Fibroblast of pulmonary artery (primary cell): ENCODE data around the gene MRC2.
"Not testable (repeated sequence)": the region's sequence is repeated elsewhere in the genome, so short reads cannot be mapped to it uniquely, and the experiment has no call there.

Experiments
- DNase-seq: peaks from one replicate; pipeline ENCODE4 v3.0.0-alpha.2; 2010; ENCODE audit warnings: low read depth
- H3K4me3 ChIP-seq: replicated peaks from 2 replicates; pipeline ENCODE4 v1.5.1; 2011; ENCODE audit warnings: low read depth, mild to moderate bottlenecking, control low read depth, low read length, moderate library complexity
- TF ChIP-seq, protein P1 (sequence below): IDR thresholded peaks from 2 replicates; pipeline ENCODE4 v1.5.1; 2011; ENCODE audit warnings: mild to moderate bottlenecking, control low read depth, low read length, inconsistent platforms; ENCODE audit errors: missing control alignments

MRC2 gene

DNA sequence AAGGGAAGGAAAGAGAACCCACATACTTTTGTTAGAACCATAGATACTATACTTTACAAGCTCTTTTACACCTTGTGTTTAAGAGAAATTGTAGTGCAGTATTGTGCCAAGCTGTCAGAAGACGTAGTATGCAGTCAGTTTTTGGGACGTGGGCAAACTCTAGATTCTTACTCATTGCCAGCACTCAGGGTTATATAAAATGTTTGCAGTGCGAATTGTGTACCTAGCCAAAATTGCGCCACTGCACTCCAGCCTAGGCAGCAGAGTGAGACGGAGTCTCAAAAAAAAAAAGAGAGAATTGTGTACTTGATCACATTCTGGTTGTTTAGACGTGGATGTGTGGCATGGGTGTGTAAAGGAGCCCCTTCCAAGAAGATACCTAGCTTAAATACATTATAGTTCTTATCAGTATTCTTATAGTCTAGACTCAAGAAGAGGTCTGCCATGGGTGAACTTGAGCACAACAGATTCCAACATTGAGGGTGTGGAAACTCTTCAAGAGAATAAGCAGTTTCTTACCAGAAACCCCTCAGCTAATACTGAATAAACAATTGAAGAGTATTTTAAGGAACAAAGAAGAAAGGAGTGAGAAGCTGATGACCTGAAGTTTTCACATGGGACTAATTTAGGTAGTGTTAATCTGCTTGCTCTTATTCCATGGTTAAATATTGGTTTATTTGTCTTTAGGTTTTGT, 27.4 kb upstream of the MRC2 start:
- DNase-seq, result no peak
- no peak overlapping the region for H3K4me3 ChIP-seq
- TF ChIP-seq, protein P1, sequence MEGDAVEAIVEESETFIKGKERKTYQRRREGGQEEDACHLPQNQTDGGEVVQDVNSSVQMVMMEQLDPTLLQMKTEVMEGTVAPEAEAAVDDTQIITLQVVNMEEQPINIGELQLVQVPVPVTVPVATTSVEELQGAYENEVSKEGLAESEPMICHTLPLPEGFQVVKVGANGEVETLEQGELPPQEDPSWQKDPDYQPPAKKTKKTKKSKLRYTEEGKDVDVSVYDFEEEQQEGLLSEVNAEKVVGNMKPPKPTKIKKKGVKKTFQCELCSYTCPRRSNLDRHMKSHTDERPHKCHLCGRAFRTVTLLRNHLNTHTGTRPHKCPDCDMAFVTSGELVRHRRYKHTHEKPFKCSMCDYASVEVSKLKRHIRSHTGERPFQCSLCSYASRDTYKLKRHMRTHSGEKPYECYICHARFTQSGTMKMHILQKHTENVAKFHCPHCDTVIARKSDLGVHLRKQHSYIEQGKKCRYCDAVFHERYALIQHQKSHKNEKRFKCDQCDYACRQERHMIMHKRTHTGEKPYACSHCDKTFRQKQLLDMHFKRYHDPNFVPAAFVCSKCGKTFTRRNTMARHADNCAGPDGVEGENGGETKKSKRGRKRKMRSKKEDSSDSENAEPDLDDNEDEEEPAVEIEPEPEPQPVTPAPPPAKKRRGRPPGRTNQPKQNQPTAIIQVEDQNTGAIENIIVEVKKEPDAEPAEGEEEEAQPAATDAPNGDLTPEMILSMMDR, result no peak

DNA sequence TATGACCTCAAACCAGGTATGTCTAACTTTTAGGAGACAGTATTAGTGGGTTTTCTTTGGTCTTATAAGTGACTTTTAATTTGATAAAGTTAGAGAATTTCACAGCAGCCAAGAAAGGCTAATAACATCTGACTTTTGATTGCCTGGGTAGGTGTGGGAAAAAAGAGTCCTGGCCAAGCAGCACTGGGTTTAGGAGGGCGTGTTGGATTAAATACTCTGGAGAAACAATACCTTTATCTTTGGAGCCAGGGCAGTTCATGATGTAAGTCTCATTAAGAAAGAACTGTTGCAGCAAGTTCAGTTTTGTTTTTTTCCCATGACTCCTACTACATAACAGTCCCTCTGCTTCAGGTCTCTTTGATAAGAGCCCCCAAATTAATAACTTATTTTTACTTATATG, 26.7 kb upstream of the MRC2 start:
- H3K4me3 ChIP-seq, result no peak overlapping the region
- TF ChIP-seq, protein P1, result no peak
- peak; percentile 46 for DNase-seq

DNA sequence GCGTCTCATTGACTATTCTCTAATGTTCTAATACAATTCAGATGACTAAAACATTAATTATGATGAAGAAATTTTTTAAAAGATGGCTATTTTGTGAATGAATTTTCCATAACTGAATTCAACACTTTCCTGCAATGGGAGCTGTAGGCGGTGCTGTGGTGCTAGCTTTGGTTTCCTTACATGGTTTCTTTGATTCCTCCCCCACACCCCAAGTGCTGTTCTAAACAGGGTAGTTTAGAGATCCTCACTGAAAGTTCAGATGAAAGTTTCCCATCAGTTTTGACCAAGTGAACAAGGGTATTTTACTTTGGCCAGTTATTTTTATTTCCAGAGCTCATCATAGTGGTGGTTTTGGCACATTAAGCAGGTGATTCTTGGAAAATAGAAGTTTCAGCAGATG, 26.0 kb upstream of the MRC2 start:
- TF ChIP-seq, protein P1, result peak; percentile 31
- peak; percentile 48 for DNase-seq
- no peak overlapping the region for H3K4me3 ChIP-seq

DNA sequence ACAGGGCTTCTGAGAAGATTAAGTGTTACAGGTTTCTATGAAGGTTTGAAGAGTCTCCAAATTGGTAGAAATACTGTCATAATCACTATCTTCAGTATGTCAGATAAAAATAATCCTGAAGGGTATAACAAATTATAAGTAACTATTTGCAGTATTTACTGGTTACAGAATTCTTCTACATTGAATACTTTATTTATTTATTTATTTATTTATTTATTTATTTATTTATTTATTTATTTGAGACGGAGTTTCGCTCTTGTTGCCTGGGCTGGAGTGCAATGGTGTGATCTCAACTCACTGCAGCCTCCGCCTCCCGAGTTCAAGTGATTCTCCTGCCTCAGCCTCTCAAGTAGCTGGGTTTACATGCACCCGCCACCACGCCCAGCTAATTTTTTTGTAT, 23.7 kb upstream of the MRC2 start:
- H3K4me3 ChIP-seq, DNase-seq: not testable (repeated sequence)

DNA sequence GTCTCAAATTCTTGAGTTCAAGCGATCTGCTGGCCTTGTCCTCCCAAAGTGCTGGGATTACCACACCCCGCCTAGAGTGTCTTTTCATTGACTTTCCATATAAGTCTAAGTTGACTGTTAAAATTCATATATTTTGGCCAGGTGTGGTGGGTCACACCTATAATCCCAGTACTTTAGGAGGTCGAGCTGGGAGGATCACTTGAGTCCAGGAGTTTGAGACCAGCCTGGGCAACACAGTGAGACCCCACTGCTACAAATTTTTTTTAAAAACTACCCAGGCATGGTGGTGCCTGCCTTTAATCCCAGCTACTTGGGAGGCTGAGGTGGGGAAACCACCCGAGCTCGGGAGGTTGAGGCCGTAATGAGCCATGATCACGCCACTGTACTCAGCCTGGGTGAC, 21.9 kb upstream of the MRC2 start:
- TF ChIP-seq, protein P1, result no peak

DNA sequence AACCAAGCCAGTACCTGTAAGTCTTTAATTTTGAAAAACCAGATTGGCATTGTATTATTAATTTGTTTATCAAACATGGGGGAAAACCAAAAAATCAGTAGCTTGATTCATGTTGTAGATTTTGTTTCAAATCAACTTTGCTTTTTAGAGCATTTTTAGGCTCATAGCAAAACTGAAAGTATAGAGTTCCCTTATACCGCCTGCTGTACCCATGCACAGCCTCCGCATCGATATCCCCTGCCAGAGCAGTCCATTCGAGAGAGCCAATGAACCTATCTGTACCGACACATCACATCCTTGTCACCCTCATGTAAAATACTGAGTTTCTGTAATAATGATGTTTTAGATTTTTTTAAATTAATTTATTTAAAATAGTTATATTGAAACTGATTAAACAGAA, 16.2 kb upstream of the MRC2 start:
- no peak for DNase-seq
- no peak overlapping the region for H3K4me3 ChIP-seq
- TF ChIP-seq, protein P1, result no peak

More for the DNA sequence above, 21.9 kb upstream of the MRC2 start:
- DNase-seq, result no peak
- H3K4me3 ChIP-seq, result no peak overlapping the region

DNA sequence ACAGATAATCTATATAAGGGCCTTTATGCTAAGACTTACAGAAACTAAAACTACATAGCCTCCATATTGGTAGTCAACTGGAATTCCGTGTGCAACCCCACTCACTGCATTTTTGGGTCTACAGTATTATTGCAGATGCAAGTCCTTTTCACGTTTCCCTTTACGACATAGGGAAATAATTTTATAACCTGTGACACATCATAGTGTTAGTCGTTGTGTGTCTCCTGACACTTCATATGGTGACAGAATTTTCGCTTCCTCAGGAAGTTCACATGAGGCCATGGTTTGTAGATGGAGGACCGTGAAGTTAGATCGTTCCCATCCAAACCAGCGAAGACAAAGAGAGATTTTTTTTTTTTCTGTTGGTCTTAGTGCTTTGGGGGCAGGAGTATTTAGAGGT, 15.7 kb upstream of the MRC2 start:
- TF ChIP-seq, protein P1, result no peak
- H3K4me3 ChIP-seq, result no peak overlapping the region
- DNase-seq, result no peak

DNA sequence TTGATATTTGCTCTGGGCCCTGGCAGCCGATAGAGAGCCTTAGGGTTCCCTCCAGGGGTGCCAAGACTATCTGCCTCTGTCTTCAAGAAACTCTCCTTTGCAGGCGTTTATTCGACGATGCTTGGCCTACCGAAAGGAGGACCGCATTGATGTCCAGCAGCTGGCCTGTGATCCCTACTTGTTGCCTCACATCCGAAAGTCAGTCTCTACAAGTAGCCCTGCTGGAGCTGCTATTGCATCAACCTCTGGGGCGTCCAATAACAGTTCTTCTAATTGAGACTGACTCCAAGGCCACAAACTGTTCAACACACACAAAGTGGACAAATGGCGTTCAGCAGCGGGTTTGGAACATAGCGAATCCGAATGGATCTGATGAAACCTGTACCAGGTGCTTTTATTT, 15.2 kb upstream of the MRC2 start:
- not testable (repeated sequence) for H3K4me3 ChIP-seq, DNase-seq

DNA sequence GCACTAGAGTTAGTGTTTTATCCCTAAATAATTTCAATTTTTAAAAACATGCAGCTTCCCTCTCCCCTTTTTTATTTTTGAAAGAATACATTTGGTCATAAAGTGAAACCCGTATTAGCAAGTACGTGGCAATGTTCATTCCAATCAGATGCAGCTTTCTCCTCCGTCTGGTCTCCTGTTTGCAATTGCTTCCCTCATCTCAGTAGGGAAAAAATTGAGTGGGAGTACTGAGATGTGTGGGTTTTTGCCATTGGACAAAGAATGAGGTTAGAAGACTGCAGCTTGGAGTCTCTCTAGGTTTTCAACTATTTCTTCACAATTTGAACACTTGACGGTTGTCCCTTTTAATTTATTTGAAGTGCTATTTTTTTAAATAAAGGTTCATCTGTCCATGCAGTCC, 14.4 kb upstream of the MRC2 start:
- DNase-seq, result peak; percentile 24
- H3K4me3 ChIP-seq, result not testable (repeated sequence)
